Measurements from ENCODE around the gene PAF1. TPM values are rescaled to one million over a fixed set of nuclear protein-coding genes. Genes with fewer than 3 reads are reported as not detected.
A peak's percentile ranks its signal among the peaks of the same experiment; 100 is the strongest.

PAF1 gene
- total RNA-seq (2021): 34.9 and 38.0 TPM in 2 replicates
- long read RNA-seq, transcript PAF1-201 (14 exons, 2,066 nt): major isoform, 337 of 391 reads
- long read RNA-seq, partial matches to known transcripts: 14 of 391 reads
- long read RNA-seq, other reads (novel, unspliced or antisense): 40 of 391 reads

GRCh38 chr19:39390751-39391437 is at the start of gene PAF1, which contains the start of gene MED29:
TSS of gene PAF1 (minus strand) at chr19:39391106. CDS start at chr19:39390864, 242 bp downstream.
TSS of gene MED29 (plus strand) at chr19:39391378. CDS start at chr19:39391423, 45 bp downstream.
- no peaks in the 10 kb centered on the region for H3K79me2 ChIP-seq (ENCODE audit: insufficient read depth, low read length)
- Mint-ChIP-seq H3K4me1 (peaks cover 11 to 14% of the 10 kb centered on the region in 2 experiments), H3K36me3 (ENCODE audit: insufficient read depth in 1 of 3, low read depth in 3 of 3) (peaks cover 41 to 64% (median 61%) of the 10 kb centered on the region in 3 experiments), H3K27ac (peak within 1 kb of the TSS; percentile 99 to 100 (median 99)), H3K27me3 (ENCODE audit: low read depth) (no peaks in the 10 kb centered on the region), H3K9me3 (no peaks in the 10 kb centered on the region; a peak in 1 of 5 replicates), H3K4me3 (peak within 1 kb of the TSS; percentile 95 to 98)
- H4K20me1 ChIP-seq (ENCODE audit: control insufficient read depth, insufficient read depth, insufficient read length): no peaks in the 10 kb centered on the region
- no peak within 1 kb of the TSS for H3T11ph ChIP-seq (ENCODE audit: low read length)
- H3K18ac ChIP-seq (ENCODE audit: insufficient read length, low read depth, low read length): peak within 1 kb of the TSS; percentile 95
- H4K91ac ChIP-seq (ENCODE audit: insufficient read length, low read depth, low read length): no peak within 1 kb of the TSS
- H2BK120ac ChIP-seq (ENCODE audit: low read depth, low read length, poor library complexity, severe bottlenecking): no peak within 1 kb of the TSS
- no peak within 1 kb of the TSS for H2AFZ ChIP-seq (ENCODE audit: low read length)
- no peak within 1 kb of the TSS for H3K23ac ChIP-seq (ENCODE audit: insufficient read length, low read depth, low read length)
- no peaks in the 10 kb centered on the region for H3K79me1 ChIP-seq (ENCODE audit: insufficient read depth, low read depth, low read length, poor library complexity, severe bottlenecking)
- peak within 1 kb of the TSS; percentile 86 for H3K27ac ChIP-seq (ENCODE audit: insufficient read length, low read depth, low read length)
- DNase-seq: peak; percentile 99
- H3K56ac ChIP-seq (ENCODE audit: insufficient read length, low read depth, low read length): no peak within 1 kb of the TSS
- H4K8ac ChIP-seq (replicated peaks; ENCODE audit: insufficient read length, low read depth, low read length): no peak within 1 kb of the TSS
- no peak within 1 kb of the TSS for H2BK20ac ChIP-seq (ENCODE audit: low read depth, low read length, poor library complexity, severe bottlenecking)
- peak within 1 kb of the TSS; percentile 13 for H2BK5ac ChIP-seq (ENCODE audit: insufficient read length, low read length)
- no peak within 1 kb of the TSS for H2AK5ac ChIP-seq (ENCODE audit: insufficient read length, low read length)
- peak; percentile 18; the same call in 1 of the 3 replicates for TF ChIP-seq CTCF (conservative IDR thresholded peaks at IDR 0.05)
- H2BK12ac ChIP-seq (ENCODE audit: insufficient read length, low read depth, low read length): no peak within 1 kb of the TSS
- no peaks in the 10 kb centered on the region for H3K4me1 ChIP-seq (ENCODE audit: insufficient read depth, low read length)
- no peak within 1 kb of the TSS for H4K5ac ChIP-seq (ENCODE audit: insufficient read length, low read depth, low read length)
- peak within 1 kb of the TSS; percentile 97 for H3K14ac ChIP-seq (ENCODE audit: insufficient read depth, low read length)
- no peak within 1 kb of the TSS for H2BK15ac ChIP-seq (ENCODE audit: low read depth, low read length)
- no peaks in the 10 kb centered on the region for H3K27me3 ChIP-seq (ENCODE audit: insufficient read depth, low read length)
- H3K9ac ChIP-seq (ENCODE audit: extremely low read depth, insufficient read length, low read length): peak within 1 kb of the TSS; percentile 79
- H3K9me3 ChIP-seq (ENCODE audit: control insufficient read depth, low read depth, low read length): no peaks in the 10 kb centered on the region
- no CpG with 5 or more reads among the region's 60 CpGs for WGBS (ENCODE audit: extremely low coverage, insufficient read length, low lambda C conversion rate)
- peak within 1 kb of the TSS; percentile 71 for H3K4me2 ChIP-seq (ENCODE audit: insufficient read depth, insufficient read length, low read length)
- H3K23me2 ChIP-seq (ENCODE audit: insufficient read length, low read depth, low read length, poor library complexity, severe bottlenecking): no peaks in the 10 kb centered on the region
- no peak within 1 kb of the TSS; the same call in 1 of the 2 replicates for H3K4ac ChIP-seq (ENCODE audit: low read depth, low read length)
